IgD-negative memory B cell (primary cell): ENCODE data around the gene CHCHD6. TPM values are rescaled to one million over a fixed set of nuclear protein-coding genes. Genes with fewer than 3 reads are reported as not detected.

Source experiments
- H3K27ac Mint-ChIP-seq, 3 donors: one replicate each; pipeline ENCODE4 v1.8.0; 2020 to 2022; ENCODE audit warnings: mild to moderate bottlenecking in 3 of 3, mixed read lengths in 3 of 3, moderate library complexity in 1 of 3
- H3K27me3 Mint-ChIP-seq: one replicate; pipeline ENCODE4 v1.8.0; 2021; ENCODE audit warnings: mixed read lengths
- H3K36me3 Mint-ChIP-seq: one replicate; pipeline ENCODE4 v1.8.0; 2020; ENCODE audit warnings: mild to moderate bottlenecking, mixed read lengths
- H3K4me1 Mint-ChIP-seq, 3 donors: one replicate each; pipeline ENCODE4 v1.8.0; 2020 to 2022; ENCODE audit warnings: mixed read lengths in 3 of 3, mild to moderate bottlenecking in 1 of 3
- H3K4me3 Mint-ChIP-seq, 4 donors: one replicate each; pipeline ENCODE4 v1.8.0; 2020 to 2022; ENCODE audit warnings: mild to moderate bottlenecking in 4 of 4, mixed read lengths in 4 of 4, moderate library complexity in 3 of 4
- H3K9me3 Mint-ChIP-seq, 3 donors: one replicate each; pipeline ENCODE4 v1.8.0; 2020 to 2021; ENCODE audit warnings: mixed read lengths in 3 of 3, mild to moderate bottlenecking in 1 of 3
- polyA plus RNA-seq: library from polyadenylated mRNA; unstranded; fragments of 300-500 nt; fragmentation: Illumina TruSeq; gene quantifications from one replicate; pipeline ENCODE4 v1.2.3, GENCODE V29; 2021

Gene CHCHD6
- polyA plus RNA-seq, 1 donor from 2014 or later: 16.6 TPM

DNA sequence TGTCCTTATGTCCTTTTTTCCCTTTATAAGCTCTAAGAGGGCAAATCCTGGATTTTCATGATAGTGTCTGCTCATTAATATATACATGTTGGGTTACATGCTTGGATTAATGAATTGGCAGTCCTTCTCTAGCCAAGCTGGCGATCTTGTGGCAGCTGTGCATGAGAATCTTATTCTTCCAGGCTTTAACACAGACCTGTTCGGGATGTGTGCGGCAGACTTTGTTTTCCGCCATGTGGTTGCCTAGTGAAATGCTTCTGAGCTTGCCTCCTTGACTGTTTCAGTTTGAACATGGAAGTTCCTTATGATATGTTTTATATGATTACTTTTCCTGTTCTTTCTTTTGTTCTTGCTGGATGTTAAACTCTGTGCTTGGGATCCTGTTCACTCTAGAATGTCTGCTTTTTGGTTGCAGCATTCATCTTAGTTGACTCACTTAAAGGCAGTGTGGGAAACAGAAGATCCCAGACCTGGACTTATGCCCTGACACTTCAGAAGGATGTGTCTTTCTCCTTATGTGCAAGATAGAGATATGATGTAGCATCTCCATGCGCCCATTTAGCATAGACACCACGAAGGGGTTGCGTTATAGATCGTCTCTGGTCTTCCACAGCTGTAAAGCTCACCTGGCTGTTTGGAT lies 7.2 kb downstream of the CHCHD6 start:
- peaks cover 0 to 2% (median 0%) of the 10 kb centered on the region in 3 donors for H3K9me3 Mint-ChIP-seq
- peaks cover 0 to 8% (median 7%) of the 10 kb centered on the region in 3 donors for H3K4me1 Mint-ChIP-seq
- peaks cover 4% of the 10 kb centered on the region for H3K36me3 Mint-ChIP-seq
- no peak overlapping the region for H3K27ac Mint-ChIP-seq
- H3K27me3 Mint-ChIP-seq: peaks cover 2% of the 10 kb centered on the region
- H3K4me3 Mint-ChIP-seq: no peak overlapping the region

DNA sequence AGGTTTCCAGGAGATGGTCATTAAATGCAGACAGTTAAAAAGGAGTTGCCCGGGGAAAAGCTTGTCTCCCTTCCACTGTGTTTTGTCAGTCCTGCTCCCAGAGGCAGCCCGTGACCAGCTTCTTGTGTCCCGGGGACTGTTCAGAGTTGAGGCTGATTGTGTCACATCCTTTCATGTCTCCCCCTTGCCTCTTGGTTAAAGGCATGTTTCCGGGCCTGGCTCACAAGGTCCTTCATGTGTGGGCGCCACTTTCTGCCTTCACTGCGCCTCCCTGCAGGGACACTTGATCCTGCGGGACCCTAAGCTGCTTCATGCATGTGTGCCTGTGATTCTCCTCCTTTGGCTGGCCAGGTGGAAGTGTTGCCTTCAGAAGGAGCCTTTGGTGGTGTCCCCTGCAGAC lies 9.2 kb downstream of the CHCHD6 start:
- Mint-ChIP-seq H3K27me3 (peaks cover 2% of the 10 kb centered on the region), H3K4me3 (no peak overlapping the region)

DNA sequence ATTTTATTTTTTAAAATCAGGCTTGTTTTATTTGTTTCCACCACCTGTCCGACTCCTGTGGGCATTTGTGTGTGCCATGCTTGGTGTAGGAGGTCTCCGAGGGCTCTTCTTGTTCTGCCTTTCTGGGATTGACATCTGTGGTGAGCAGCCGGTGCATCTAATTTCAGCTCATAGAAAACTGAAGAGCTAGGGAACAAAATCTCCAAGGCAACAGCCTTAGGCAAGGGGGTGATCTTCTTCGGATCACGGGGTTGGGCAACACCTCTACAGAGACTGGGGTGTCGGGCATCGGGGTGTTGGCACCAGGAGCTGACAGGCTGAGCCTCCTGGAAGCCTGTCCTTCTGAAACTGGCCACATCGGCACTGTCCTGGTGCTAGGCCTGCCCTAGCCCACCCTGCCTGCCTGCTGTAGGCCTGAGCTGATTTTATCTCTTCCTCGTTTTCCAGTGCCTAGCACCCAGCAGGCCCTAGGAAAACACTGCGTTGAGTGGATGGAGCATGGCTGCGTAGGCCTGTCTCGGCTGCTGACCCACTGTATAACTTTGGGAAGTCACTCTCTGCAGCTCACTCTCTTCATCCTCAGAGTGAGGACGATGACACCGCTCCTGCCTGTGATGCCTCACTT lies 10.3 kb downstream of the CHCHD6 start:
- Mint-ChIP-seq H3K4me3 (no peak overlapping the region), H3K27ac (no peak overlapping the region), H3K36me3 (peaks cover 4% of the 10 kb centered on the region), H3K27me3 (peaks cover 2% of the 10 kb centered on the region), H3K4me1 (peaks cover 0 to 8% (median 6%) of the 10 kb centered on the region in 3 donors), H3K9me3 (peaks cover 0 to 2% (median 0%) of the 10 kb centered on the region in 3 donors)

More for the DNA sequence above, 9.2 kb downstream of the CHCHD6 start:
- H3K36me3 Mint-ChIP-seq: peaks cover 4% of the 10 kb centered on the region
- H3K9me3 Mint-ChIP-seq: peaks cover 0 to 2% (median 0%) of the 10 kb centered on the region in 3 donors
- H3K27ac Mint-ChIP-seq: no peak overlapping the region
- H3K4me1 Mint-ChIP-seq: peaks cover 0 to 7% (median 6%) of the 10 kb centered on the region in 3 donors

DNA sequence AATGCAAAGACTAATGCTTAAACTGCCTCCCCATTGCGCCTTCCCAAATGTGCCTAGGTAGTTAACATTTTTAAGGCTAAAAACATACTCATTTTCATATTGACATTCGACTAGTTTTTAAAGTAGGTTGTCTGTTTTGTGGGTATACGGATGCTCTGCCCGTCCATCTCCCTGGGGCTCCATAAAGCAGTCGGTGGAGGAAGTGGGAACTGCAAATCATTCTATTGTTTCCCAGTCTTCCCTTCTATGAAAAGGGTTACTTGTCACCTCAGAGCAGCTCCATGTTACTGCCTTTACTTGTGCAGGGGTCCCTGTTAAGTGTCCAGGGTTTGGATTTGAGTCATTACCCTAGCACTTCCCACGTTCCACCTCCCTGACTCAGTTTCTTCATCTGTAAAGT lies 10.9 kb downstream of the CHCHD6 start:
- Mint-ChIP-seq H3K36me3 (peaks cover 2% of the 10 kb centered on the region), H3K4me1 (peaks cover 0 to 8% (median 6%) of the 10 kb centered on the region in 3 donors), H3K27me3 (peaks cover 2% of the 10 kb centered on the region), H3K9me3 (peaks cover 0 to 2% (median 0%) of the 10 kb centered on the region in 3 donors), H3K27ac (no peak overlapping the region), H3K4me3 (no peak overlapping the region)

DNA sequence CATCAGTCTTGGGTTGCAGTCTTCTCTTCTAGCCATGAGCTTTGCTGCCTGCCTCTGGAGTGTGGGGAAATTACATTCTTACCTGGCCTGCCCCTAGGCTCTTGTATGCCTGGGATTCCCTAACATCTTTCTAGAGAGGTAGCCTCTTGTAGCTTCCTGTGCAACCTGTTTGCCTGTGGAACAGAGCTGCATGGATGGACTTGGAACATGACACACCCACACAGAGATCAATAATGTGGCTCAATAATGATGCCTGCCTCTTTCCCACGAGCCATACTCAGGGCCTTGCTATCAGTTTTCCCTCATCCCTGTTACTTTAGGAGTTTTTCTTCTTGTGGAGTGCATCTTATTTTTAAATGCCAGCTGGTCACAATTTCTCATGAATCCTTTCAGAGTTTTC lies 11.4 kb downstream of the CHCHD6 start:
- Mint-ChIP-seq H3K4me3 (no peak overlapping the region), H3K27me3 (peaks cover 2% of the 10 kb centered on the region), H3K9me3 (peaks cover 0 to 2% (median 0%) of the 10 kb centered on the region in 3 donors), H3K4me1 (peaks cover 0 to 8% (median 6%) of the 10 kb centered on the region in 3 donors), H3K36me3 (peaks cover 2% of the 10 kb centered on the region), H3K27ac (no peak overlapping the region)

DNA sequence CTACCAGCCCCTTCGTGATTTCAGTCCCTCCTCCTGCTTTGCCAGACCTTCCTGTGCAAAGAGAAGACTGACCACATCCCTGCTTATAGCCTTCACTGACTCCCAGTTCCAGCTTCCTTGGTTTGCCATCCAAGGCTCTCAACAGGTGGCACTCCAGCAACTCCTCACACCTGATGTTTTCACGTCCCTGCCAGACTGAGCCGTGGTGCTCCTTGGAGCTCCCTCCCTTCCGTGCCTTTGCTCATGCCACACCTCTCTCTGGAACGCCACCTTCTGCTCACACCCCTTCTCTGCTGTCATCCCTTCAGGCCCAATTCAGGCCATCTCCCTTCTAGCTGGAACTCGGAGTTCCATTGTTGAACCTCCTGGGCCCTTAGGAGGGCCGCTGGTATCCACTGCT lies 12.0 kb downstream of the CHCHD6 start:
- Mint-ChIP-seq H3K9me3 (peaks cover 0 to 2% (median 0%) of the 10 kb centered on the region in 3 donors), H3K27me3 (peaks cover 2% of the 10 kb centered on the region), H3K4me1 (peaks cover 0 to 8% (median 6%) of the 10 kb centered on the region in 3 donors), H3K36me3 (peaks cover 2% of the 10 kb centered on the region), H3K4me3 (peak overlapping the region in 1 of 4 donors; percentile 35), H3K27ac (no peak overlapping the region)

DNA sequence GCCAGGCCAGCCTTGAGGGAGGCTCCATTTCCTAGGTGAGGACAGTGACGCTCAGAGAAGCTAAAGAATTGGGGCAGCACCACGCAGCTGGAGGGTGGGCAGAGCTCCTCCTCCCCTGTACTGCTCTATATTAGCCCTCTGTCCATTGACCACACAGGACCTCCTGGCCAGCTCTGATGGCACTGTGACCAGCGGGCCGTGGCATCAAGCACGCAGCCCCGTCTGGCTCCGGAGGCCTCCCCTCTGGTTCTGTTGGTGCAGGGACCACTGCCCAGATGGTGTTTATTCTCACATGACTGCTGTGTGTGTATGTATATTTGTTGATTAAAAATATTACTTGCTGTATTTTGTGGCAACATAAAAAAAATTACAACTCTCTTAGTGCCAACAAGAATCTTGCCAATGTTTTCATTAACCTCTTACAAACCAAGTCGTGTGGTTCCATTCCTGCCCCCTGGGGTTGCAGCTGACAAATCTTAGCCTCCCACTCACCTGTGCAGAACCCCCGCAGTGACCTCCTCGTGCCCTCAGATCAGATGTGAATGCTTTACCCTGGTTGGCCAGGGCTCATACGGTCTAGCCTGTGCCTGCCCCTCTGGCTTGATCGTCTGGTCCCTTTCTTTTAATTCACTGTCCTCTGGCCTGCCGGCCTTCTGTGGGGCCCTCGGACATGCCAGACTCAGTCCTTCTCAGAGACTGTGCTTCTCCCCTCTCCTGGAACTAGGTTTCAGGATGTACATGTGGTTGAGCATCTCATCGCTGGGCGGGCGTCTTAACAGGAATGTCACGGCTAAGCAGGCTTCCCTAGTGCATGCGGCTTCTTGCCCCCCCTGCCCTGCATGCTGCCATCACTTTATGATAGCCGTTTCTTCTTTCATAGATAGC lies 14.8 kb downstream of the CHCHD6 start:
- no peaks in the 10 kb centered on the region for H3K27me3 Mint-ChIP-seq
- no peaks in the 10 kb centered on the region for H3K9me3 Mint-ChIP-seq
- H3K4me1 Mint-ChIP-seq: peaks cover 0 to 8% (median 8%) of the 10 kb centered on the region in 3 donors
- H3K36me3 Mint-ChIP-seq: peaks cover 4% of the 10 kb centered on the region
- no peak overlapping the region for H3K4me3 Mint-ChIP-seq
- no peak overlapping the region for H3K27ac Mint-ChIP-seq

DNA sequence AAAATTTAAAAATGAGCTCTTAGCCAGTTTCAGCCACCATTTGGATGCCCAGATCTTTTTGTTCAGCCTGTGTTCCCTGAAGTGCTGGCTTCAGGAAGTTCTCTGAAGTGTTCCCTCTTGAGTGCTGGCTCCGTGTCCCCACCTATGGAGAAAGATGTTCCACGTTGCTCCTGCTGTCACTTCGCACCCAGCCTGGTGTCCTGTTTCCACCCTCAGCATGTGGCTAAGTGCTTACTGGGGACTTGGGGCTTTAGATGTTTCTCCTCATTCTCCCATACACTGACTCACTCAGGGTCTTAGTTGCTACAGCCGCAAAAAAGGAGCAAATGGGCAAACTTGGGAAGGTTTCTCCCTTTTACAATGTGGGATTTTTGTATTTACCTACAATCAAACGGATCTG lies 16.6 kb downstream of the CHCHD6 start:
- peaks cover 0 to 8% (median 4%) of the 10 kb centered on the region in 3 donors for H3K4me1 Mint-ChIP-seq
- H3K4me3 Mint-ChIP-seq: no peak overlapping the region
- H3K36me3 Mint-ChIP-seq: peaks cover 4% of the 10 kb centered on the region
- peaks cover 0 to 7% (median 0%) of the 10 kb centered on the region in 3 donors for H3K9me3 Mint-ChIP-seq
- no peaks in the 10 kb centered on the region for H3K27me3 Mint-ChIP-seq
- no peak overlapping the region for H3K27ac Mint-ChIP-seq

DNA sequence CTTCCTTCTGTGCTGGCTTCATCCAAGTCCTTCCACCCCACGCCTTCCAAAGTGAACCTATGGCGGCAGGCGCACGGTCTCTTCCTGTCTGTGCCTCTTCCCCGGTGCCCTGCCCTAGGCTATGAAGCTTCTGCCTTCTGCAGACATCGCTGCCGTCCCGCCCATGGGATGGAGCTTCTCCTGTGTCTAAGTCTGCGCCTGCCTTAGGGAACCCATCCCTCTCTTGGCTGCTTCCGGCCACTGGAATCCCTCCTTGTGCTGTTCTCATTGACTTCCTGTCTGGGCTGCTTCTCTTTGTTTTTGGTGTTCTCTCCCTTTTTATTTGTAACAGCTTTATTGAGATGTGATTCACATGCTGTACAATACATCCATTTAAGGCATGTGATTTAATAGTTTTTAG lies 17.2 kb downstream of the CHCHD6 start:
- Mint-ChIP-seq H3K27ac (no peak overlapping the region), H3K9me3 (peaks cover 0 to 7% (median 0%) of the 10 kb centered on the region in 3 donors), H3K4me3 (peak overlapping the region in 1 of 4 donors; percentile 69), H3K27me3 (no peaks in the 10 kb centered on the region), H3K4me1 (peaks cover 0 to 3% (median 2%) of the 10 kb centered on the region in 3 donors), H3K36me3 (peaks cover 4% of the 10 kb centered on the region)

DNA sequence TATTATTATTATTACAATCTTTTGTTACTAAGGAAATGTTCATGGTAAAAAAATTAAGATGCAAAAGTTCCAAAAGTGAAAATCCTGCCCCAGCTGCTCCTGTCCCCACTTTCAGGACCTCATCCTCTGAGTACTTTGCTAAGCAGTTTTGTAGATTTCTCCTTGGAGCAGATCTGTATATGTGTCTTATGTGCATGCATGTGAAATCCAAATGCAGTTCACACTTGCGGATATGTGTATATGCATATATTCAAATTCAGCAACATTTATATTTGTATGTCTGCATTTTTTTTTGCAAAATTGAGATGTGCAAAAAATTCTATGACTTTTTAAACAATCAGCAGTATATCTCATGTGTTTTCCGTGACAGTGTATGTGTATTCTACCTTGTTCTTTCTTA lies 19.2 kb downstream of the CHCHD6 start:
- Mint-ChIP-seq H3K36me3 (peaks cover 6% of the 10 kb centered on the region), H3K27me3 (no peaks in the 10 kb centered on the region), H3K27ac (no peak overlapping the region), H3K4me1 (peaks cover 0 to 3% (median 1%) of the 10 kb centered on the region in 3 donors), H3K4me3 (no peak overlapping the region), H3K9me3 (peaks cover 0 to 7% (median 0%) of the 10 kb centered on the region in 3 donors)

DNA sequence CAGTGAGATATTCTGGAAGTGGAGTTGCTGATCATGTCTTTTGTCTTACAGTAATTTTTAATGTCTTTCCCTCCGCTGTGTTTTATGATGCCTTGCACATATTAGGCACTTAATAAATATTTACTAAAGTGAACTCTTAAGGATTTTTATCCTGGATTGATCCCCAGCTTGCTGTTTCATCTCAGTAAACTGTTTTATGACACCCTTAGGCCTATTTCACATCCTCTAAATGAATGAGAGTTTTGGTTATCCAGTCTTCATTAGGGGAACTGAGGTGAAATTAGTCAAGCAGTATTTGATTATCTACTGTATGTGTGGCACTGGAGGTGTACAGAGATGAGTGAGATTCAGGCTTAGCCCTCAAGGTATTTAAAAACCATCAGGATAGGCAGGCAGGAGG lies 19.8 kb downstream of the CHCHD6 start:
- Mint-ChIP-seq H3K36me3 (peaks cover 6% of the 10 kb centered on the region), H3K27me3 (no peaks in the 10 kb centered on the region), H3K4me1 (peaks cover 0 to 3% (median 1%) of the 10 kb centered on the region in 3 donors), H3K27ac (no peak overlapping the region), H3K4me3 (peak overlapping the region in 1 of 4 donors; percentile 8), H3K9me3 (peaks cover 0 to 7% (median 0%) of the 10 kb centered on the region in 3 donors)

DNA sequence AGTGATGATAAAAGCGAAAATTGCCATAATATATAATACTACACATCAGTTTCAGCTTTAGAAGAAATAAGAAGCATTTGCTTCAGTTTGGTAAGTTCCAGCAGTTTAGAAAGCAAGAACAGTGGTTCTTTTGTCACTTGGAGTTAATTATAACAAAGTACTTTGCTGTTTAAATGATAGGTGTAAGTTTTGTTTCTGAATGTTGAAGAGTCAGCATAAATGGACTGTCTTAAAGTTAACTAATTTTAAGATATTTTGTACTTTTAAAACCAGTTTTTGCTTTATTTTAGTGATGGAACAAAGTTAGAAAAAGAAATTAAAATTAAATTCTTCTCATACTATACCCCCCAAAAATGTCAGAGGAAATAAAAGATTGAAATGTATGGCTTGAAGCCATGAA lies 24.6 kb downstream of the CHCHD6 start:
- no peak overlapping the region for H3K27ac Mint-ChIP-seq
- H3K4me1 Mint-ChIP-seq: peaks cover 0 to 8% (median 6%) of the 10 kb centered on the region in 3 donors
- H3K36me3 Mint-ChIP-seq: peaks cover 2% of the 10 kb centered on the region
- peaks cover 0 to 7% (median 0%) of the 10 kb centered on the region in 3 donors for H3K9me3 Mint-ChIP-seq
- no peaks in the 10 kb centered on the region for H3K27me3 Mint-ChIP-seq
- no peak overlapping the region for H3K4me3 Mint-ChIP-seq

DNA sequence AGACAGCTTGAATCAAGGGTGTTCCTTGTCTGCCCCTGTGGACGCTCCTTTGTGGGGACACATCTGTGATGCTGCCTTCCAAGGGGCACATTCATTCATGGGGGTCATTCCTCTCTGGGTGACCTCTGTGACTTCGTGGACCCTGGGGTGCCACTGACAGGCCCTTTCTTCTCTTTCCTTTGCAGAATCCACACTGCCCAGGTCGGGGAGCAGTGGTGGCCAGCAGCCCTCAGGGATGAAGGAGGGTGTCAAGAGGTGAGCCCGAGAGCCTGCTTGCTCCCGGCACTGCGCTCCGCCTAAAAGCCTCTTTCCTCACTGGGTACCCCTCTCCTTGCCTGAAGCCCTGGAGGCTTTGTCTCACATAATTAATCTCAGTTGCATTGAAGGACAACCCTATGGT lies 26.3 kb downstream of the CHCHD6 start:
- H3K27me3 Mint-ChIP-seq: no peaks in the 10 kb centered on the region
- peaks cover 7% of the 10 kb centered on the region for H3K36me3 Mint-ChIP-seq
- no peak overlapping the region for H3K4me3 Mint-ChIP-seq
- H3K9me3 Mint-ChIP-seq: no peaks in the 10 kb centered on the region
- peaks cover 0 to 8% (median 6%) of the 10 kb centered on the region in 3 donors for H3K4me1 Mint-ChIP-seq
- no peak overlapping the region for H3K27ac Mint-ChIP-seq

DNA sequence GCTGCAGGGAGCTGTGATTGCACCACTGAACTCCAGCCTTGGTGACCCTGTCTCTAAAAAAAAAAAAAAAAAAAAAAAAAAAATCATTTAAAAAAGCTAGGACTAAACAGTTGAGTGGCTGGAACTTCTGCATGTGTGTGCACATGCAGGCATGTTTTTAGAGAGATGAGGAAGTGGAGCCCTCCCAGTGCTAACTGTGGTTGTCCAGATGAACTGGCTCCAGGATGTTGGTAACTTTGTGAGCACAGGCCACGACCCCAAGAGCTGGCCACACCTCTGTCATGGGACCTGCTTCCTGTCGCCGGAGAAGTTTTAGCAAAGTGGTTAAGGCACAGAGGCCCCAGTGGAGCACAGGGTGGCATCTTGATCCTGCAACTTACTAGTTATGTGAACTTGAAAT lies 27.0 kb downstream of the CHCHD6 start:
- H3K4me1 Mint-ChIP-seq: peaks cover 0 to 8% (median 6%) of the 10 kb centered on the region in 3 donors
- H3K27me3 Mint-ChIP-seq: no peaks in the 10 kb centered on the region
- peaks cover 10% of the 10 kb centered on the region for H3K36me3 Mint-ChIP-seq
- no peaks in the 10 kb centered on the region for H3K9me3 Mint-ChIP-seq
- peak overlapping the region in 2 of 4 donors; percentile 49 to 55 for H3K4me3 Mint-ChIP-seq
- no peak overlapping the region for H3K27ac Mint-ChIP-seq
